NT2/D1 (cell line): ENCODE data around the gene REEP5.

ENCODE experiments used
- YY1 ChIP-seq: IDR thresholded peaks from 2 replicates; pipeline ENCODE4 v1.6.1; 2011; ENCODE audit not compliant: insufficient read length, insufficient read depth
- ZNF274 ChIP-seq: IDR thresholded peaks from 2 replicates; pipeline ENCODE4 v1.6.1; 2011; ENCODE audit warnings: mild to moderate bottlenecking, low read depth, low read length

- TF ChIP-seq ZNF274 (no peak), YY1 (no peak)
These were observed 46.5 kb upstream of the REEP5 start for GRCh38 chr5:112968411-112969106.
